ENCODE data around the gene EPG5. TPM values are rescaled to one million over a fixed set of nuclear protein-coding genes. Genes with fewer than 3 reads are reported as not detected.

EPG5 gene
- total RNA-seq, 1 donor from 2014 or later, result 29.0 TPM

DNA sequence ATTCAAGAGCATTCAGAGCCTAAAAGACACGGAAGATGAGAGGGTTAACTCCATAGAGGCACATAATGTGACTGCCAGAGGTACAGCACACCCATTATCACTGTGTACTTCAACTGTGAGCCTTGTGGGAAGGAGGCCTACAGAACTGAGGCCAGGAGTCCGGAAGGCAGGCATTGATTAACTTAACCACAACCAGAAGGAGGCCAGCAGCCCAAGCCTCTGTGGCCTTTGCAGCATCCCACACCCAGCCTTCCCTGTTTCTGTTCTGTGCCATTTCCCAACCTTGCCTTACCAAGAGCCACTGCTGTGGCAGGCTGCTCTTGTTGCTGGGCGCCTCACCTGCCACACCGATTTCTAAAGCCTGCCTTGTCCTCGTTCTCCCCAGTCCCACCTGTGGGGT, 114.5 kb downstream of the EPG5 start:
- no peaks in the 10 kb centered on the region for H3K27me3 ChIP-seq (ENCODE audit: insufficient read depth, low read length)
- peaks cover 33% of the 10 kb centered on the region for H3K36me3 ChIP-seq (ENCODE audit: insufficient read depth, low read length)
- Mint-ChIP-seq H3K9me3 (ENCODE audit: unreplicated experiment) (no peaks in the 10 kb centered on the region), H3K4me3 (ENCODE audit: unreplicated experiment) (no peak overlapping the region), H3K4me1 (ENCODE audit: low read depth, unreplicated experiment) (no peaks in the 10 kb centered on the region), H3K27me3 (ENCODE audit: low read depth, unreplicated experiment) (no peaks in the 10 kb centered on the region), H3K36me3 (ENCODE audit: low read depth, unreplicated experiment) (peaks cover 31% of the 10 kb centered on the region), H3K27ac (ENCODE audit: unreplicated experiment) (no peak overlapping the region)
- TF ChIP-seq, protein P1, sequence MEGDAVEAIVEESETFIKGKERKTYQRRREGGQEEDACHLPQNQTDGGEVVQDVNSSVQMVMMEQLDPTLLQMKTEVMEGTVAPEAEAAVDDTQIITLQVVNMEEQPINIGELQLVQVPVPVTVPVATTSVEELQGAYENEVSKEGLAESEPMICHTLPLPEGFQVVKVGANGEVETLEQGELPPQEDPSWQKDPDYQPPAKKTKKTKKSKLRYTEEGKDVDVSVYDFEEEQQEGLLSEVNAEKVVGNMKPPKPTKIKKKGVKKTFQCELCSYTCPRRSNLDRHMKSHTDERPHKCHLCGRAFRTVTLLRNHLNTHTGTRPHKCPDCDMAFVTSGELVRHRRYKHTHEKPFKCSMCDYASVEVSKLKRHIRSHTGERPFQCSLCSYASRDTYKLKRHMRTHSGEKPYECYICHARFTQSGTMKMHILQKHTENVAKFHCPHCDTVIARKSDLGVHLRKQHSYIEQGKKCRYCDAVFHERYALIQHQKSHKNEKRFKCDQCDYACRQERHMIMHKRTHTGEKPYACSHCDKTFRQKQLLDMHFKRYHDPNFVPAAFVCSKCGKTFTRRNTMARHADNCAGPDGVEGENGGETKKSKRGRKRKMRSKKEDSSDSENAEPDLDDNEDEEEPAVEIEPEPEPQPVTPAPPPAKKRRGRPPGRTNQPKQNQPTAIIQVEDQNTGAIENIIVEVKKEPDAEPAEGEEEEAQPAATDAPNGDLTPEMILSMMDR (IDR thresholded peaks at IDR 0.05; ENCODE audit: insufficient read depth, low read depth, low read length), result no peak
- no peak for TF ChIP-seq EZH2 (IDR thresholded peaks at IDR 0.05; ENCODE audit: insufficient read depth, low read length)
- H3K9me3 ChIP-seq (ENCODE audit: insufficient read depth, low read depth, low read length), result no peaks in the 10 kb centered on the region
- no peak for DNase-seq (ENCODE audit: low read depth)
- no peak overlapping the region for H3K4me2 ChIP-seq (ENCODE audit: low read length)
- no peak for FAIRE-seq
- H2AFZ ChIP-seq (ENCODE audit: low read depth, low read length), result no peak overlapping the region
- no peak overlapping the region for H3K27ac ChIP-seq (ENCODE audit: low read depth, low read length)
- H3K79me2 ChIP-seq (ENCODE audit: insufficient read depth, low read length), result no peaks in the 10 kb centered on the region
- H3K4me3 ChIP-seq (ENCODE audit: insufficient read depth, low read depth, low read length), result no peak overlapping the region
- no peaks in the 10 kb centered on the region for H4K20me1 ChIP-seq (ENCODE audit: insufficient read depth, low read length)
- no peak overlapping the region for H3K9ac ChIP-seq (ENCODE audit: low read length)
- H3K4me1 ChIP-seq (ENCODE audit: insufficient read depth, low read length), result no peaks in the 10 kb centered on the region

DNA sequence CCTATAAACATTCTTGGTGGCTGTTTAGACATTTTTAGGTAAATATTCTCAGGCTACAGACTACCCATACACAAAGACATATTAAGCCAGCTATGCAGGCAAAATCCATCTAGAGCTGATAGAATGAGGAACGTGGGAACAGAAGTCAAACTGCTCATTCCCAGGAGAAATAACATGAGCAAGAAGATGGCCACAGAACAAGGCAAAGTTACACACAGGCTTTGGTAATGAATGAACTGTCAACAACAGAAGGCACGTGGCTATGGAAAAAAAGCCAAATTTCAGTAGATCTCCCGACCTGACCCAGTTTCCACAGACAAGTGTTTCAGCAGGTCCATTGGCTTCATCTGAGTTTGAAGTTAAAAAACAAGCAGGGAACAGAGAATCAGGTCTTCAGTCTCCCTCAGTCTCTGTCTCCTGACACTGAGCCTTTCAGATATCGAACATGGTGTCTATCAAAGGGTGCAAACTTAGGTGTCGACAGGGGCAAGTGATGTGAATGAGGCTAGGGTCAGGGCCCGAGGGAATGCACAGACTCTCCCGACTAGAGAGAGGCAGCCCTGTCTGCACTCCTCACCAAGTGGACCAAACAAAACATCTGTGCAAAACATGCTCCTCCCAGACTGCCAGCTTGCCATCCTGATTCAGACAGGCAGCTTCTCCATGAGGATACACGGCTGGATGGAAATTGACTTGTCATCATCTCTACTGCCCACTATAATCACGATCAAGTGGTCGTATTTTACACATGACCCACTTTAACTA, 115.8 kb downstream of the EPG5 start:
- no peak overlapping the region for H3K27ac Mint-ChIP-seq (ENCODE audit: unreplicated experiment)
- H3K27ac ChIP-seq (ENCODE audit: low read depth, low read length), result no peak overlapping the region
- TF ChIP-seq, protein P1 (IDR thresholded peaks at IDR 0.05; ENCODE audit: insufficient read depth, low read depth, low read length), result no peak
- no peak for TF ChIP-seq EZH2 (IDR thresholded peaks at IDR 0.05; ENCODE audit: insufficient read depth, low read length)
- no peaks in the 10 kb centered on the region for H3K9me3 ChIP-seq (ENCODE audit: insufficient read depth, low read depth, low read length)
- H3K36me3 ChIP-seq (ENCODE audit: insufficient read depth, low read length), result peaks cover 30% of the 10 kb centered on the region
- no peaks in the 10 kb centered on the region for H3K4me1 Mint-ChIP-seq (ENCODE audit: low read depth, unreplicated experiment)
- FAIRE-seq (peak; percentile 37), DNase-seq (ENCODE audit: low read depth) (no peak)
- H3K79me2 ChIP-seq (ENCODE audit: insufficient read depth, low read length), result no peaks in the 10 kb centered on the region
- H3K27me3 Mint-ChIP-seq (ENCODE audit: low read depth, unreplicated experiment), result no peaks in the 10 kb centered on the region
- H3K36me3 Mint-ChIP-seq (ENCODE audit: low read depth, unreplicated experiment), result peaks cover 31% of the 10 kb centered on the region
- H3K9me3 Mint-ChIP-seq (ENCODE audit: unreplicated experiment), result no peaks in the 10 kb centered on the region
- no peak overlapping the region for H3K9ac ChIP-seq (ENCODE audit: low read length)
- no peak overlapping the region for H3K4me3 ChIP-seq (ENCODE audit: insufficient read depth, low read depth, low read length)
- H3K4me2 ChIP-seq (ENCODE audit: low read length), result no peak overlapping the region
- no peaks in the 10 kb centered on the region for H3K27me3 ChIP-seq (ENCODE audit: insufficient read depth, low read length)
- H3K4me3 Mint-ChIP-seq (ENCODE audit: unreplicated experiment), result no peak overlapping the region
- no peaks in the 10 kb centered on the region for H3K4me1 ChIP-seq (ENCODE audit: insufficient read depth, low read length)
- H2AFZ ChIP-seq (ENCODE audit: low read depth, low read length), result no peak overlapping the region
- no peaks in the 10 kb centered on the region for H4K20me1 ChIP-seq (ENCODE audit: insufficient read depth, low read length)

DNA sequence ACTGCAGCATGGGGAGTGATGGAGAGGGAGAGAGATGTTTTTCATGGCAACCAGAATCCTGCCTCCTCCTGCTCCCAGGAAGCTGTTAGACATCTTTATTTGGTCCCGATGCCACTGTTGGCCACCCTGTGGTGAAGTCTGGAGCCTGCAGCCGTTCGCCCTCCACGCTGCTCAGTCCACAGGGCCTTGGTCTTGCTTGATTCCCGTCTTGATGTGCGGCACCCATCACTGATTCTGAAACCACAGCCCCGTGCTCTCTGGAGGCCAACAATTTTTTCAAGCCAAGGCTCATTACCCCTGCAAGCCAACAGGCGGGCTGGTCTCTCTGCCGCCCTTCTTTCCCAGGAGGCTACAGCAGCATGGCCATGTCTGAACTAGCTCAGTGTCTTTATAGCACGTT, 117.1 kb downstream of the EPG5 start:
- no peak overlapping the region for H2AFZ ChIP-seq (ENCODE audit: low read depth, low read length)
- H3K36me3 ChIP-seq (ENCODE audit: insufficient read depth, low read length), result peaks cover 26% of the 10 kb centered on the region
- H3K4me1 ChIP-seq (ENCODE audit: insufficient read depth, low read length), result peaks cover 2% of the 10 kb centered on the region
- H3K27me3 Mint-ChIP-seq (ENCODE audit: low read depth, unreplicated experiment), result no peaks in the 10 kb centered on the region
- no peaks in the 10 kb centered on the region for H3K4me1 Mint-ChIP-seq (ENCODE audit: low read depth, unreplicated experiment)
- no peak overlapping the region for H3K9ac ChIP-seq (ENCODE audit: low read length)
- no peak for FAIRE-seq
- no peak overlapping the region for H3K4me3 Mint-ChIP-seq (ENCODE audit: unreplicated experiment)
- no peaks in the 10 kb centered on the region for H3K9me3 ChIP-seq (ENCODE audit: insufficient read depth, low read depth, low read length)
- no peaks in the 10 kb centered on the region for H3K27me3 ChIP-seq (ENCODE audit: insufficient read depth, low read length)
- TF ChIP-seq, protein P1 (IDR thresholded peaks at IDR 0.05; ENCODE audit: insufficient read depth, low read depth, low read length), result peak; percentile 42
- no peak for TF ChIP-seq EZH2 (IDR thresholded peaks at IDR 0.05; ENCODE audit: insufficient read depth, low read length)
- no peaks in the 10 kb centered on the region for H4K20me1 ChIP-seq (ENCODE audit: insufficient read depth, low read length)
- no peak for DNase-seq (ENCODE audit: low read depth)
- H3K4me3 ChIP-seq (ENCODE audit: insufficient read depth, low read depth, low read length), result no peak overlapping the region
- H3K27ac ChIP-seq (ENCODE audit: low read depth, low read length), result no peak overlapping the region
- H3K9me3 Mint-ChIP-seq (ENCODE audit: unreplicated experiment), result no peaks in the 10 kb centered on the region
- H3K36me3 Mint-ChIP-seq (ENCODE audit: low read depth, unreplicated experiment), result peaks cover 24% of the 10 kb centered on the region
- no peak overlapping the region for H3K27ac Mint-ChIP-seq (ENCODE audit: unreplicated experiment)
- no peaks in the 10 kb centered on the region for H3K79me2 ChIP-seq (ENCODE audit: insufficient read depth, low read length)
- no peak overlapping the region for H3K4me2 ChIP-seq (ENCODE audit: low read length)
